GM04503 (cell line): ENCODE measurements around the gene TNFRSF25.
"Not testable (repeated sequence)": the region's sequence is repeated elsewhere in the genome, so short reads cannot be mapped to it uniquely, and the experiment has no call there.

Source experiments
- DNase-seq: peaks from one replicate; pipeline ENCODE4 v3.0.0-alpha.2; 2012; ENCODE audit warnings: low read depth

TNFRSF25 gene

DNA sequence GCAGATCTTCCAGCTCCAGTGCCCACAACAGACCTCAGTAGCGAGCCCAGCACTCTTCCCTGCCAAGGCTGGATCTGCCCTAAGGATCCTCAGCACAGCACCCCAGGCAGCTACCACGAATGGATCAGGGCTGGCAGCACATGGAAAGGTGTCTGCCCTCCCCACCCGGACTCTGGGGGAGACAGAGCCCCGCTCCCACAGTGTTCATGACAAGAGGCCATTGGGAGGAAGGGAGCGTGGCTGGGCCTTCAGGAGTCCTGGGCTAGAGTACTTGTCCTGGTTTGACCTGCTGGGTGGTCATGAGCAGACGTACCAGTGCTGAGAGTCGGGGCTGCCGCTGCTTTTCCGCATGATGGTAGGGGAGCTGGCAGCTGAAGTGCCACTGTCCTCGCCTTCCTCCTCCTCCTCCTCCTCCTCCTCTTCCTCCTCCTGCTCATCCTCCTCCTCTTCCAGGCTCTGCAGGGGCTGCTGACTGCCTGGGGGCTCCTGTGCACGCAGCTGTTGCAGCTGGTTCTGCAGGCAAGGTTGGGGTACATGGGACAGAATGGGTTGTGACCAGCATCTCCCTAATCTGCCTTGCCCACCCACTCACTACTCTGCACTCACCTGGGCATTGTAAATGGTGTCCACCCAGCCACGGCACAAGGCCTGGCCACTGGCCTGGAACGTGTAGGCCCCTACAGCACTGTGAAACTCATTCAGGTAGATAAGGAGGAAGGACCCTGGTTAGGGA lies 2.9 kb upstream of the TNFRSF25 start:
- DNase-seq = no peak

DNA sequence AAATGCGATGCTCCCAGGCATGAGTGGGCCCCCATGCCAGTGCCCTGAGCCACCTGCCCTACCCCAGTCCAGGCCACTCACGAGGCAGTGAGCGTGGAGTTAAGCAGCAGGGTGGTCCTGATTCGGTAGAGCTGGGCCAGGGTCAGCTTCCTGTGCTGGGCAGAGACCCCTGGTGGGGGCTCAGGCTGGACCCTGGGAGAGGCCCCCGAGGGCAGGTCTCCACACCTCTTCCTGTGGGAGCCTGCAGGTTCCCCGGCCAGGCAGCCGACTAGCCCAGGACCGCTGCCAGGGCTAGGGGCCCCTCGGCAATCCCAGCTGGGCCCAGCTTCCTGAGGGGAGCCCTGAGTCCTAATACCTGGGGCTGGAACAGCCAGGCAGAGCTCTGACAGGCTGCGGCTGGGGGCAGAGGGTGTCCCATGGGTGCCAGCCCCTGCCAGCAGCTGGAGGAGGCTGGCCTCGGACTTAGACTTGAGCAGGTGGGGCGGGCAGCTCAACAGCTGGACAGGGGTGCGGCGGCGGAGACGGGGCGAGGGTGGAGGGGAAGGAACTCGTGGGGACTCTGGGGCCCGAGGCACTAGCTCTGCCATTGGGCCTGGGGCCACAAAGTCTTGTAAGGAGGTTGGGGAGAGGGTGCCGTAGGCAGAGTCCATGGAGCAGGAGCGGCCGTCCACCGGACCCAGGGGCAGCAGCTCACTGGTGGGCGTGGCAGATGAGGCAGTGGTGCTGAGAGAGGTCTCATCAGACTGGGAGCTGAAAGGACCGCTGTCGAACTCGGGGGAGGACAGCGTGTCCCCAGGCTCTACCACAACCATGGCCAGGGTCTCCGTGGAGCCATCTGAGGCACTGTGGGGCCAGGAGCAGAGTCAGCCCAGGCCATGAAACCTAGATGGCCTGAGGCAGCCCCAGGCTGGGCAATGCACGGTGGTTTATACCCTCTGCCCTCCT lies 2.0 kb upstream of the TNFRSF25 start:
- no peak for DNase-seq

- no peak for DNase-seq
Measured at GRCh38 chr1:6467224-6467623, 1.3 kb upstream of the TNFRSF25 start.

DNA sequence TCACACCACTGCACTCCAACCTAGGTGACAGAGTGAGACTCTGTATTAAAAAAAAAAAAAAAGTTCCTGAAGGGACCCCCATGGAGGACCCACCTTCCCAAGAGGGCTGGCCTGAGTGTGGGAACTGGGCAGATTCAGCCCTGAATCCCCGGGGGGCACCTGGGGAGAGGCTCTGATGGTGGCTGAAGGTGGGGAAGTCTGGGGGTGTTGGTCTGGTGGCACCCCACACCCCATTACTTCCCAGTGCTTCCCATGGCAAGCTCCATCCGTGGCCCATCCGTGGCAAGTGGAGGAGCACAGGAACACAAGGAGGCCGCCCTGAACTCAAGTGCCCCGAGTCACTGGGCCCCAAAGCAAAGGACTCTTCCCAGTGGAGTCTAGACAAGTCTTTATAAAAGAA lies 778 bp upstream of the TNFRSF25 start:
- no peak for DNase-seq

GRCh38 chr1:6465461-6466005 lies 440 bp downstream of the TNFRSF25 start:
- DNase-seq = no peak

DNA sequence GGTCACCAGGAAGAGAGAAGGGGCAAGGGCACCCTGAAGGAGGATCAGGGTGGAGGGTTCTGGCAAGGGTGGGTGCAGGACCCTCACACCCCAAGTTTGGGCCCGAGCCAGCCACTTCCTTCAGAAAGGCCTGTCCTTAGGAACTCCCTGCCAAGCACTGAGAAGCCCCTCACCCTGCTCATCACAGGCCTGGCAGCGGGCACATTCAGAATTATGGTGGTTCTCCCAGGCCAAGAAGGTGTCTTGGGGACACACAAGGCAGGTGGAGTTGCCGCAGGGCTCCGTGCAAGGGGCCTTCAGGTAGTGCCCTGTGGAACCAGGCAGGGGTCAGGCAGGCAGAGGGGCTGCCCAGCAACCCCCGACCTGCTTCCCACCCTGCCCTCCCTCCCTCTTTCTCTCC lies 1.1 kb downstream of the TNFRSF25 start:
- DNase-seq = no peak

GRCh38 chr1:6464514-6464836 lies 1.5 kb downstream of the TNFRSF25 start:
- DNase-seq = no peak

GRCh38 chr1:6463120-6463412 lies 2.9 kb downstream of the TNFRSF25 start:
- DNase-seq = no peak

- no peak for DNase-seq
Measured at GRCh38 chr1:6462412-6463119, 3.4 kb downstream of the TNFRSF25 start.

DNA sequence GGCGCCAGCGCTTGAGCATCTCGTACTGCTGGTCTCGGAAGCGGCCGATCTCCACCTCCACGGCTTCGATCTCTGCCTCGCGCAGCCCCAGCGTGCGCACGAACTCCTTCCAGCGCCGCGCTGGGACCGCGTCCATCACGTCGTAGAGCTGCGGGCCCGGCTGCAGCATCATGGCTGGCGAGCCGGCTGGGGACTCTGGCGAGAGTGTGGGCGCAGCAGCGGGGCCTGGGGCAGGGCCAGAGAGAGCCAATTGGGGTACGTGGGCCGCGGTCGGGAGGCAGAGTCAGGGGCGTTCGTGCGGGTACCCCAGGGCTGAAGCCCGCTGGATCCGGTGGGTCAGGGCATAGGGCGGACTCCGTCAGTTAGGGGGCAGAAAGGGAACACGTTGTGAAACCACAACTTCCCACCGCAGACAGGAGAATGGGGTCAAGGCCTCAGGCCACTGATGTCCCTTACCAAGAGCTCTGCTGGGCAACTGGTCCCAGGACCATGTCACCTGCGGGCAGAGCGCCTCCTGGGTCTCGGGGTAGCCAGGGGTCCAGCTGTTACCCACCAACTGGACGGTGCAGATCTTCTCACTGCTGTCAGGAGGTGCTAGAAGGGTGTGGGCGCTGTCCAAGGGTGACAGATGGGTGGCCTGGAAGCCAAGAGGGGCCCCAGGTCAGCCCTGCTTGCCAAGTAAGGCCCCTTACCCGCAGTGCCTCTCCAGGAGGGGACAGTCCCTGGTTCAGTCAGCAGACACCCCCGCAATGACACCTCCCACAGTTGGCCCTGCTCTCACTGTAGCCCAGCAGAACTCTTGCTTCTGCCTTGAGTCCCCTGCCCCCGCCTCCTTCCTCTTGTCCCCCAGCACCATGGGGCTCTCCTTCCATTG lies 4.2 kb downstream of the TNFRSF25 start:
- DNase-seq = no peak

GRCh38 chr1:6461051-6461530 lies 4.9 kb downstream of the TNFRSF25 start:
- no peak for DNase-seq

- no peak for DNase-seq
Measured at GRCh38 chr1:6460301-6461050, 5.5 kb downstream of the TNFRSF25 start.

DNA sequence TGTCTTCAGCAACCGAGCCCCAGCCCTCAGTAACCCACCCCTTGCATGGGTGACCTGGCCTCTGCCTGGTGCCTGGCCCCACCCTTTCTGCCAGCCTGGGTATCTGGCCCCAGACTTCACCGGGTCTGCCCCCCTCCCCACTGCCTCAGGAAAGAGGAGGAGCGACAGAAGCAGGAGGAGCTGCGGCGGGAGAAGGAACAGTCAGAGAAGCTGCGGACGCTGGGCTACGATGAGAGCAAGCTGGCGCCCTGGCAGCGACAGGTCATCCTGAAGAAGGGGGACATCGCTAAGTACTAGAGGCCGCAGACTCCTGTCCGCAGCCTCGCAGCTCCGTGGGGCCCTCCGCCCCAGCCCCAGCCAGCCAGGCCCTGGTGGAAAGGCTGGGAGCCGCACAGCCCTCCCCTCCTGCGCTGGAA lies 6.1 kb downstream of the TNFRSF25 start:
- no peak for DNase-seq

GRCh38 chr1:6456800-6457466 lies 9.0 kb downstream of the TNFRSF25 start:
- DNase-seq = no peak

- not testable (repeated sequence) for DNase-seq
Measured at GRCh38 chr1:6455752-6456520, 10.0 kb downstream of the TNFRSF25 start.

DNA sequence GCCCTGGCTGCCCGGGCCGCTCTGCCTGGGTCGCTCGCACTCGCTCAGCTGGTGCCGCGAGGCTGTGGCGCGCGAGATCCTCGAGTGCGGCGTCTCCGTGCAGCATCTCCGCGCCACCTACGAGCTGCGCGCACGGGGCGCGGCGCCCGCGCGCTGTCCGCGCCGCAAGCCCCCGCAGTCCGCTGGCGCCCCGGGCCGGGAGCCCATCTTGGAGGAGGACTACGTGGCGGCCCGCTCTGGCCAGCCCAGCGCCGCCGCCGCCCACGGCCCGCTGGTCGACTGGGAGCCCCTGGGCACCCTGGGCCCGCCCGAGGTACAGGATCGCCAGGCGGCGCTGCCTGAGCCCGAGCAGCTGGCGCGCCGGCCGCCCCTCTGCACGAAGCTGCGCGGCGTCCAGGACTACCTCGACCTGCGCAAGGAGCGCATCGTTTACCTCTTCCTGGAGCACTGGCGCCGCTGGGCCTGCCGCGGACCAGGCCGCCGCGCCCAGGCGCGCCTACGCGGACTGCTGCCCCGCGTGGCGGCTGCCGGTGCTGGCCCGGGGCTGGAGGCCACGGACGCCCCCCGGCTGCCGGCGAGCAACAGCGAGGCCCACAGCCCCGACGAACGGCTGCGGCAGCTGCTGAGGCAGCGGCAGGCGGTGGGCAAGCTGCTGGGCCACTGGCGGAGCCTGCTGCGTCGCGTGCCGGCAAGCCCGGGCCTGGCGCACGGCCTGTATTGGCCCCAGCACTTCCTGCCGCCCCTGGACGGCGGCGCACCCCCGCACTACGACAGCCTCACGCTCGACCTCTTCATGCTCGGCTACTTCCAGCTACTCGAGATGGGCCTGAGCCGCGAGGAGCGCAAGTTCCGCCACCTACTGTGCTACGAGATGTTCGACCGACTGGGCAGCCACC lies 10.9 kb downstream of the TNFRSF25 start:
- no peak for DNase-seq

- DNase-seq = not testable (repeated sequence)
Measured at GRCh38 chr1:6453895-6454855, 11.8 kb downstream of the TNFRSF25 start.
